ENCODE measurements around the gene PLIN5. TPM values are rescaled to one million over a fixed set of nuclear protein-coding genes. Genes with fewer than 3 reads are reported as not detected.

PLIN5 gene
- total RNA-seq, 1 donor from 2014 or later: not detected

- Histone ChIP-seq H3K36me3 (ENCODE audit: control insufficient read depth, insufficient read depth, low read length) (no peaks in the 10 kb centered on the region), H3K27me3 (ENCODE audit: control insufficient read depth, insufficient read depth, low read length) (peaks cover 20% of the 10 kb centered on the region), H3K4me3 (ENCODE audit: low read depth, low read length) (no peak within 1 kb of the TSS)
- no peak for DNase-seq (ENCODE audit: low read depth)
- TF ChIP-seq, protein P1, sequence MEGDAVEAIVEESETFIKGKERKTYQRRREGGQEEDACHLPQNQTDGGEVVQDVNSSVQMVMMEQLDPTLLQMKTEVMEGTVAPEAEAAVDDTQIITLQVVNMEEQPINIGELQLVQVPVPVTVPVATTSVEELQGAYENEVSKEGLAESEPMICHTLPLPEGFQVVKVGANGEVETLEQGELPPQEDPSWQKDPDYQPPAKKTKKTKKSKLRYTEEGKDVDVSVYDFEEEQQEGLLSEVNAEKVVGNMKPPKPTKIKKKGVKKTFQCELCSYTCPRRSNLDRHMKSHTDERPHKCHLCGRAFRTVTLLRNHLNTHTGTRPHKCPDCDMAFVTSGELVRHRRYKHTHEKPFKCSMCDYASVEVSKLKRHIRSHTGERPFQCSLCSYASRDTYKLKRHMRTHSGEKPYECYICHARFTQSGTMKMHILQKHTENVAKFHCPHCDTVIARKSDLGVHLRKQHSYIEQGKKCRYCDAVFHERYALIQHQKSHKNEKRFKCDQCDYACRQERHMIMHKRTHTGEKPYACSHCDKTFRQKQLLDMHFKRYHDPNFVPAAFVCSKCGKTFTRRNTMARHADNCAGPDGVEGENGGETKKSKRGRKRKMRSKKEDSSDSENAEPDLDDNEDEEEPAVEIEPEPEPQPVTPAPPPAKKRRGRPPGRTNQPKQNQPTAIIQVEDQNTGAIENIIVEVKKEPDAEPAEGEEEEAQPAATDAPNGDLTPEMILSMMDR (IDR thresholded peaks at IDR 0.05; ENCODE audit: insufficient read depth, low read length, poor library complexity, severe bottlenecking): no peak
Measured at GRCh38 chr19:4539693-4540581, 4.9 kb upstream of the PLIN5 start, which contains the start of gene LRG1. Gene LRG1 (minus strand): TSS chr19:4540036. CDS start chr19:4540013, 23 bp downstream.

GRCh38 chr19:4539169-4539692 lies 4.2 kb upstream of the PLIN5 start:
- TF ChIP-seq, protein P1 (IDR thresholded peaks at IDR 0.05; ENCODE audit: insufficient read depth, low read length, poor library complexity, severe bottlenecking): no peak
- Histone ChIP-seq H3K27me3 (ENCODE audit: control insufficient read depth, insufficient read depth, low read length) (peaks cover 23% of the 10 kb centered on the region), H3K36me3 (ENCODE audit: control insufficient read depth, insufficient read depth, low read length) (no peaks in the 10 kb centered on the region), H3K4me3 (ENCODE audit: low read depth, low read length) (no peak overlapping the region)
- DNase-seq (ENCODE audit: low read depth): no peak

GRCh38 chr19:4538601-4538954 lies 3.6 kb upstream of the PLIN5 start:
- peaks cover 23% of the 10 kb centered on the region for H3K27me3 ChIP-seq (ENCODE audit: control insufficient read depth, insufficient read depth, low read length)
- no peak for DNase-seq (ENCODE audit: low read depth)
- H3K36me3 ChIP-seq (ENCODE audit: control insufficient read depth, insufficient read depth, low read length): no peaks in the 10 kb centered on the region
- TF ChIP-seq, protein P1 (IDR thresholded peaks at IDR 0.05; ENCODE audit: insufficient read depth, low read length, poor library complexity, severe bottlenecking): no peak
- no peak overlapping the region for H3K4me3 ChIP-seq (ENCODE audit: low read depth, low read length)

GRCh38 chr19:4537953-4538600 lies 3.1 kb upstream of the PLIN5 start:
- Histone ChIP-seq H3K4me3 (ENCODE audit: low read depth, low read length) (no peak overlapping the region), H3K27me3 (ENCODE audit: control insufficient read depth, insufficient read depth, low read length) (peaks cover 23% of the 10 kb centered on the region), H3K36me3 (ENCODE audit: control insufficient read depth, insufficient read depth, low read length) (no peaks in the 10 kb centered on the region)
- DNase-seq (ENCODE audit: low read depth): no peak
- TF ChIP-seq, protein P1 (IDR thresholded peaks at IDR 0.05; ENCODE audit: insufficient read depth, low read length, poor library complexity, severe bottlenecking): no peak

- Histone ChIP-seq H3K27me3 (ENCODE audit: control insufficient read depth, insufficient read depth, low read length) (peaks cover 23% of the 10 kb centered on the region), H3K36me3 (ENCODE audit: control insufficient read depth, insufficient read depth, low read length) (no peaks in the 10 kb centered on the region), H3K4me3 (ENCODE audit: low read depth, low read length) (no peak overlapping the region)
- no peak for DNase-seq (ENCODE audit: low read depth)
- TF ChIP-seq, protein P1 (IDR thresholded peaks at IDR 0.05; ENCODE audit: insufficient read depth, low read length, poor library complexity, severe bottlenecking): no peak
Measured at GRCh38 chr19:4536798-4537197, 1.8 kb upstream of the PLIN5 start.
